ENCODE data around the gene MAPK8IP1.

The MAPK8IP1 gene

GRCh38 chr11:45858751-45859398 is 26.6 kb upstream of the MAPK8IP1 start:
- ATAC-seq: no peak
- TF ChIP-seq ZNF565 (CRISPR knock-in tag; conservative IDR thresholded peaks at IDR 0.05; ENCODE audit: low read depth) (no peak), ZC3H10 (CRISPR knock-in tag; IDR thresholded peaks at IDR 0.05) (no peak)

- TF ChIP-seq GLIS3 (CRISPR knock-in tag; IDR thresholded peaks at IDR 0.05) (no peak), TSHZ2 (CRISPR knock-in tag; IDR thresholded peaks at IDR 0.05) (0 out of 2 replicates have a peak, but pooled peaks have one; percentile 41), SNAI2 (CRISPR knock-in tag; IDR thresholded peaks at IDR 0.05) (0 out of 2 replicates have a peak, but pooled peaks have one; percentile 54), ARNTL (CRISPR knock-in tag; IDR thresholded peaks at IDR 0.05; ENCODE audit: borderline replicate concordance, low read depth) (peak; percentile 99), TCF4 (CRISPR knock-in tag; IDR thresholded peaks at IDR 0.05; ENCODE audit: borderline replicate concordance) (peak; percentile 38; the same call in 1 of the 2 replicates)
- peak; percentile 77 for ATAC-seq
Measured at GRCh38 chr11:45859661-45860140, 25.8 kb upstream of the MAPK8IP1 start.

- no peak for TF ChIP-seq SNAI2 (CRISPR knock-in tag; IDR thresholded peaks at IDR 0.05)
Measured at GRCh38 chr11:45860348-45860747, 25.1 kb upstream of the MAPK8IP1 start.

DNA sequence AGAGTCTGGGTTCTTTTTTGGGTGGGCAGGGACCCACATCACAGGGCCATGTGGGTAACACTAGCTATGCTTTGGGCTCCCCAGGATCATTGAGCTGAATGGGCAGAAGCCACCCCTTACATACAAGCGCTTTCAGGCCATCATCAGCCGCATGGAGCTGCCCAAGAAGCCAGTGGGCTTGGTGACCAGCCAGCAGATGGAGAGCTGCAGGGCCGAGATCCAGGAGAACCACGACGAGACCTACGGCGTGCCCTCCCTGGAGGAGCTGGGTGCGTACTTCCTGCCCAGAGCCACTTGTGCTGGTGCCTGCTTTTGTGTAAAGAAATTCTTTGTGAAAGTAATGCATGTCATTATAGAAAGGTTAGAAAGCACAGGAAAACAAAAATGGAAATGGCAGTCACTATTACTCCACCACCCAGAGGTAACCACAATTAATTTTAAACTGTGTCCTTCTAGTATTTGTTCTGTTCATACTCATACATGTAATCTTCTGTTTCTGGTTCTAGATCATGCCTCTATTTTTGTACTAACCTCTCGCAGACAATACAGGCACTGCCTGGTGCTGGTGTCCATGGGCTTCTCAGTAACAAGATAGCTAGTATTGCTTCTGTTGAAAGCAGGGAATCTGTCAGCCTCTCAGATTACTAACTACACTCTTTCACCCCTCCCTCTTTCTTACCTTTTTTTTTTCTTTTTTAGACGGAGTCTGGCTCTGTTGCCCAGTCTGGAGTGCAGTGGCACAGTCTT is 24.5 kb upstream of the MAPK8IP1 start:
- no peak for ATAC-seq
- TF ChIP-seq ARNTL (CRISPR knock-in tag; IDR thresholded peaks at IDR 0.05; ENCODE audit: borderline replicate concordance, low read depth) (no peak), TCF4 (CRISPR knock-in tag; IDR thresholded peaks at IDR 0.05; ENCODE audit: borderline replicate concordance) (no peak), TSHZ2 (CRISPR knock-in tag; IDR thresholded peaks at IDR 0.05) (no peak), TOX (CRISPR knock-in tag; IDR thresholded peaks at IDR 0.05; ENCODE audit: borderline replicate concordance) (no peak), ZNF70 (CRISPR knock-in tag; IDR thresholded peaks at IDR 0.05) (no peak), ZFP30 (CRISPR knock-in tag; IDR thresholded peaks at IDR 0.05) (no peak), ZFP3 (CRISPR knock-in tag; IDR thresholded peaks at IDR 0.05) (no peak), ZC3H10 (CRISPR knock-in tag; IDR thresholded peaks at IDR 0.05) (no peak), PPARA (CRISPR knock-in tag; IDR thresholded peaks at IDR 0.05; ENCODE audit: borderline replicate concordance) (no peak), CSDC2 (CRISPR knock-in tag; IDR thresholded peaks at IDR 0.05) (no peak), ZNF565 (CRISPR knock-in tag; conservative IDR thresholded peaks at IDR 0.05; ENCODE audit: low read depth) (no peak), RARB (CRISPR knock-in tag; IDR thresholded peaks at IDR 0.05) (no peak), GLIS3 (CRISPR knock-in tag; IDR thresholded peaks at IDR 0.05) (no peak), ZNF8 (CRISPR knock-in tag; IDR thresholded peaks at IDR 0.05) (no peak), OSR1 (CRISPR knock-in tag; IDR thresholded peaks at IDR 0.05) (no peak), SNAI2 (CRISPR knock-in tag; IDR thresholded peaks at IDR 0.05) (no peak), ESRRG (CRISPR knock-in tag; IDR thresholded peaks at IDR 0.05) (no peak)
- TF ChIP-seq, protein P1, sequence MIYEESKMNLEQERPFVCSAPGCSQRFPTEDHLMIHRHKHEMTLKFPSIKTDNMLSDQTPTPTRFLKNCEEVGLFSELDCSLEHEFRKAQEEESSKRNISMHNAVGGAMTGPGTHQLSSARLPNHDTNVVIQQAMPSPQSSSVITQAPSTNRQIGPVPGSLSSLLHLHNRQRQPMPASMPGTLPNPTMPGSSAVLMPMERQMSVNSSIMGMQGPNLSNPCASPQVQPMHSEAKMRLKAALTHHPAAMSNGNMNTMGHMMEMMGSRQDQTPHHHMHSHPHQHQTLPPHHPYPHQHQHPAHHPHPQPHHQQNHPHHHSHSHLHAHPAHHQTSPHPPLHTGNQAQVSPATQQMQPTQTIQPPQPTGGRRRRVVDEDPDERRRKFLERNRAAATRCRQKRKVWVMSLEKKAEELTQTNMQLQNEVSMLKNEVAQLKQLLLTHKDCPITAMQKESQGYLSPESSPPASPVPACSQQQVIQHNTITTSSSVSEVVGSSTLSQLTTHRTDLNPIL (CRISPR knock-in tag; IDR thresholded peaks at IDR 0.05; ENCODE audit: low read depth): no peak
- TF ChIP-seq, protein P2, sequence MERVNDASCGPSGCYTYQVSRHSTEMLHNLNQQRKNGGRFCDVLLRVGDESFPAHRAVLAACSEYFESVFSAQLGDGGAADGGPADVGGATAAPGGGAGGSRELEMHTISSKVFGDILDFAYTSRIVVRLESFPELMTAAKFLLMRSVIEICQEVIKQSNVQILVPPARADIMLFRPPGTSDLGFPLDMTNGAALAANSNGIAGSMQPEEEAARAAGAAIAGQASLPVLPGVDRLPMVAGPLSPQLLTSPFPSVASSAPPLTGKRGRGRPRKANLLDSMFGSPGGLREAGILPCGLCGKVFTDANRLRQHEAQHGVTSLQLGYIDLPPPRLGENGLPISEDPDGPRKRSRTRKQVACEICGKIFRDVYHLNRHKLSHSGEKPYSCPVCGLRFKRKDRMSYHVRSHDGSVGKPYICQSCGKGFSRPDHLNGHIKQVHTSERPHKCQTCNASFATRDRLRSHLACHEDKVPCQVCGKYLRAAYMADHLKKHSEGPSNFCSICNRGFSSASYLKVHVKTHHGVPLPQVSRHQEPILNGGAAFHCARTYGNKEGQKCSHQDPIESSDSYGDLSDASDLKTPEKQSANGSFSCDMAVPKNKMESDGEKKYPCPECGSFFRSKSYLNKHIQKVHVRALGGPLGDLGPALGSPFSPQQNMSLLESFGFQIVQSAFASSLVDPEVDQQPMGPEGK (CRISPR knock-in tag; IDR thresholded peaks at IDR 0.05; ENCODE audit: borderline replicate concordance): no peak

More at GRCh38 chr11:45860348-45860747, 25.1 kb upstream of the MAPK8IP1 start:
- no peak for ATAC-seq

Data from SK-N-SH treated with all-trans-retinoic acid at 6 μM for 48 hours (cell line).